ENCODE measurements around the gene JRKL.
A peak's percentile ranks its signal among the peaks of the same experiment; 100 is the strongest.

Gene JRKL

DNA sequence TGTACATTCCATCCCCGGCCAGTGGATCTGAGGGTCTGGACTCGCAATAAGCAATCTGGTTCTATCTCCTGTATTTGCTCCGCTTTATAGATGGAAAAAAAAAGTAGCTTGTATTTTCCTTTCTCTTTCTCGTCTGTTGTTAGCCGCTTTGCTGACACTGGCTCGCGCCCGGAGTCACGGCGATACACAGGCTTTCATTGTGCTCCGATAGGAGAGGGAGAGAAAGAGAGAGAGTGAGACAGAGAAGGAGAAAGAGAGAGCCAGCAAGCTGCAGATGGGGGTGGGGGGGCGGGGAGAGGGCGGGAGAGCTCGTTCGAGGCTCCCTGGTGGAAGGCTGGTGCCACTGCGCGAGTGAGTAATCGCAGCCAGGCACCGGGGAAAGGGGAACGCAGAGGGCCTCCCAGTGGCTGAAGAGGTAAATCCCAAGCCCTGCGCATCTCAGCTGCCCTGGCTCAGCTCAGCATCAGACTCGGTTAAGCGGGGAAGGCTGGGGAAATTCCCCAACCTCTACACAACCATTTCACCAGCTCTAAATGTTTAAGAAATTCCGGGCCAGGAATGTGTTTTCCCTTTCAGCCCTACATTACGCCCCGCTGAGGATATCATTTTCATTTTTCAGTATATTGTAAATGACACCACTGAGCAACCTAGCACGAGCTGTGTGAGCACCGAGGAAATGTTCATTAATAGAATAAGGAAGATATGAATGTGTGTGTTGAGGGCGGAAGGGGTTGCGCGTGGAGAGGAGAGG, 46.7 kb upstream of the JRKL start, which contains the start of gene MAML2 (continued):
- TF ChIP-seq ZFP37 (tag by site-specific recombination; IDR thresholded peaks at IDR 0.05) (no peak), ZFP41 (tag by site-specific recombination; IDR thresholded peaks at IDR 0.05; ENCODE audit: borderline replicate concordance) (no peak), ZNF561 (tag by site-specific recombination; IDR thresholded peaks at IDR 0.05; ENCODE audit: borderline replicate concordance) (no peak), MEIS1 (CRISPR knock-in tag; IDR thresholded peaks at IDR 0.05; ENCODE audit: borderline replicate concordance) (no peak), ZNF2 (tag by site-specific recombination; IDR thresholded peaks at IDR 0.05) (no peak), ZNF600 (tag by site-specific recombination; IDR thresholded peaks at IDR 0.05) (peak; percentile 75), KLF10 (tag by site-specific recombination; IDR thresholded peaks at IDR 0.05) (no peak), ZNF76 (tag by site-specific recombination; IDR thresholded peaks at IDR 0.05; ENCODE audit: borderline replicate concordance, low read depth) (no peak), FEZF1 (tag by site-specific recombination; IDR thresholded peaks at IDR 0.05) (no peak), ZNF596 (tag by site-specific recombination; IDR thresholded peaks at IDR 0.05) (peak; percentile 77; the same call in 1 of the 2 replicates), ZNF791 (tag by site-specific recombination; IDR thresholded peaks at IDR 0.05) (no peak), ZNF521 (tag by site-specific recombination; IDR thresholded peaks at IDR 0.05) (no peak), OSR2 (tag by site-specific recombination; IDR thresholded peaks at IDR 0.05) (no peak), ZFP3 (tag by site-specific recombination; IDR thresholded peaks at IDR 0.05; ENCODE audit: low read depth) (no peak), ZNF660 (tag by site-specific recombination; IDR thresholded peaks at IDR 0.05) (peak; percentile 16; the same call in 1 of the 2 replicates), ZNF777 (tag by site-specific recombination; IDR thresholded peaks at IDR 0.05; ENCODE audit: borderline replicate concordance) (no peak), ZNF433 (tag by site-specific recombination; IDR thresholded peaks at IDR 0.05; ENCODE audit: low read depth) (no peak), ZNF677 (tag by site-specific recombination; IDR thresholded peaks at IDR 0.05) (no peak)
- TF ChIP-seq, protein P1, sequence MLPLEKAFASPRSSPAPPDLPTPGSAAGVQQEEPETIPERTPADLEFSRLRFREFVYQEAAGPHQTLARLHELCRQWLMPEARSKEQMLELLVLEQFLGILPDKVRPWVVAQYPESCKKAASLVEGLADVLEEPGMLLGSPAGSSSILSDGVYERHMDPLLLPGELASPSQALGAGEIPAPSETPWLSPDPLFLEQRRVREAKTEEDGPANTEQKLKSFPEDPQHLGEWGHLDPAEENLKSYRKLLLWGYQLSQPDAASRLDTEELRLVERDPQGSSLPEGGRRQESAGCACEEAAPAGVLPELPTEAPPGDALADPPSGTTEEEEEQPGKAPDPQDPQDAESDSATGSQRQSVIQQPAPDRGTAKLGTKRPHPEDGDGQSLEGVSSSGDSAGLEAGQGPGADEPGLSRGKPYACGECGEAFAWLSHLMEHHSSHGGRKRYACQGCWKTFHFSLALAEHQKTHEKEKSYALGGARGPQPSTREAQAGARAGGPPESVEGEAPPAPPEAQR (tag by site-specific recombination; IDR thresholded peaks at IDR 0.05): no peak
- TF ChIP-seq, protein P2, sequence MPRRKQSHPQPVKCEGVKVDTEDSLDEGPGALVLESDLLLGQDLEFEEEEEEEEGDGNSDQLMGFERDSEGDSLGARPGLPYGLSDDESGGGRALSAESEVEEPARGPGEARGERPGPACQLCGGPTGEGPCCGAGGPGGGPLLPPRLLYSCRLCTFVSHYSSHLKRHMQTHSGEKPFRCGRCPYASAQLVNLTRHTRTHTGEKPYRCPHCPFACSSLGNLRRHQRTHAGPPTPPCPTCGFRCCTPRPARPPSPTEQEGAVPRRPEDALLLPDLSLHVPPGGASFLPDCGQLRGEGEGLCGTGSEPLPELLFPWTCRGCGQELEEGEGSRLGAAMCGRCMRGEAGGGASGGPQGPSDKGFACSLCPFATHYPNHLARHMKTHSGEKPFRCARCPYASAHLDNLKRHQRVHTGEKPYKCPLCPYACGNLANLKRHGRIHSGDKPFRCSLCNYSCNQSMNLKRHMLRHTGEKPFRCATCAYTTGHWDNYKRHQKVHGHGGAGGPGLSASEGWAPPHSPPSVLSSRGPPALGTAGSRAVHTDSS (tag by site-specific recombination; IDR thresholded peaks at IDR 0.05): no peak
- TF ChIP-seq, protein P3, sequence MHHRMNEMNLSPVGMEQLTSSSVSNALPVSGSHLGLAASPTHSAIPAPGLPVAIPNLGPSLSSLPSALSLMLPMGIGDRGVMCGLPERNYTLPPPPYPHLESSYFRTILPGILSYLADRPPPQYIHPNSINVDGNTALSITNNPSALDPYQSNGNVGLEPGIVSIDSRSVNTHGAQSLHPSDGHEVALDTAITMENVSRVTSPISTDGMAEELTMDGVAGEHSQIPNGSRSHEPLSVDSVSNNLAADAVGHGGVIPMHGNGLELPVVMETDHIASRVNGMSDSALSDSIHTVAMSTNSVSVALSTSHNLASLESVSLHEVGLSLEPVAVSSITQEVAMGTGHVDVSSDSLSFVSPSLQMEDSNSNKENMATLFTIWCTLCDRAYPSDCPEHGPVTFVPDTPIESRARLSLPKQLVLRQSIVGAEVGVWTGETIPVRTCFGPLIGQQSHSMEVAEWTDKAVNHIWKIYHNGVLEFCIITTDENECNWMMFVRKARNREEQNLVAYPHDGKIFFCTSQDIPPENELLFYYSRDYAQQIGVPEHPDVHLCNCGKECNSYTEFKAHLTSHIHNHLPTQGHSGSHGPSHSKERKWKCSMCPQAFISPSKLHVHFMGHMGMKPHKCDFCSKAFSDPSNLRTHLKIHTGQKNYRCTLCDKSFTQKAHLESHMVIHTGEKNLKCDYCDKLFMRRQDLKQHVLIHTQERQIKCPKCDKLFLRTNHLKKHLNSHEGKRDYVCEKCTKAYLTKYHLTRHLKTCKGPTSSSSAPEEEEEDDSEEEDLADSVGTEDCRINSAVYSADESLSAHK (tag by site-specific recombination; IDR thresholded peaks at IDR 0.05): no peak
- TF ChIP-seq, protein P4, sequence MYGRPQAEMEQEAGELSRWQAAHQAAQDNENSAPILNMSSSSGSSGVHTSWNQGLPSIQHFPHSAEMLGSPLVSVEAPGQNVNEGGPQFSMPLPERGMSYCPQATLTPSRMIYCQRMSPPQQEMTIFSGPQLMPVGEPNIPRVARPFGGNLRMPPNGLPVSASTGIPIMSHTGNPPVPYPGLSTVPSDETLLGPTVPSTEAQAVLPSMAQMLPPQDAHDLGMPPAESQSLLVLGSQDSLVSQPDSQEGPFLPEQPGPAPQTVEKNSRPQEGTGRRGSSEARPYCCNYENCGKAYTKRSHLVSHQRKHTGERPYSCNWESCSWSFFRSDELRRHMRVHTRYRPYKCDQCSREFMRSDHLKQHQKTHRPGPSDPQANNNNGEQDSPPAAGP (tag by site-specific recombination; IDR thresholded peaks at IDR 0.05): no peak
- TF ChIP-seq, protein P5, sequence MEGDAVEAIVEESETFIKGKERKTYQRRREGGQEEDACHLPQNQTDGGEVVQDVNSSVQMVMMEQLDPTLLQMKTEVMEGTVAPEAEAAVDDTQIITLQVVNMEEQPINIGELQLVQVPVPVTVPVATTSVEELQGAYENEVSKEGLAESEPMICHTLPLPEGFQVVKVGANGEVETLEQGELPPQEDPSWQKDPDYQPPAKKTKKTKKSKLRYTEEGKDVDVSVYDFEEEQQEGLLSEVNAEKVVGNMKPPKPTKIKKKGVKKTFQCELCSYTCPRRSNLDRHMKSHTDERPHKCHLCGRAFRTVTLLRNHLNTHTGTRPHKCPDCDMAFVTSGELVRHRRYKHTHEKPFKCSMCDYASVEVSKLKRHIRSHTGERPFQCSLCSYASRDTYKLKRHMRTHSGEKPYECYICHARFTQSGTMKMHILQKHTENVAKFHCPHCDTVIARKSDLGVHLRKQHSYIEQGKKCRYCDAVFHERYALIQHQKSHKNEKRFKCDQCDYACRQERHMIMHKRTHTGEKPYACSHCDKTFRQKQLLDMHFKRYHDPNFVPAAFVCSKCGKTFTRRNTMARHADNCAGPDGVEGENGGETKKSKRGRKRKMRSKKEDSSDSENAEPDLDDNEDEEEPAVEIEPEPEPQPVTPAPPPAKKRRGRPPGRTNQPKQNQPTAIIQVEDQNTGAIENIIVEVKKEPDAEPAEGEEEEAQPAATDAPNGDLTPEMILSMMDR (tag by site-specific recombination; IDR thresholded peaks at IDR 0.05): peak; percentile 67
- TF ChIP-seq, protein P6, sequence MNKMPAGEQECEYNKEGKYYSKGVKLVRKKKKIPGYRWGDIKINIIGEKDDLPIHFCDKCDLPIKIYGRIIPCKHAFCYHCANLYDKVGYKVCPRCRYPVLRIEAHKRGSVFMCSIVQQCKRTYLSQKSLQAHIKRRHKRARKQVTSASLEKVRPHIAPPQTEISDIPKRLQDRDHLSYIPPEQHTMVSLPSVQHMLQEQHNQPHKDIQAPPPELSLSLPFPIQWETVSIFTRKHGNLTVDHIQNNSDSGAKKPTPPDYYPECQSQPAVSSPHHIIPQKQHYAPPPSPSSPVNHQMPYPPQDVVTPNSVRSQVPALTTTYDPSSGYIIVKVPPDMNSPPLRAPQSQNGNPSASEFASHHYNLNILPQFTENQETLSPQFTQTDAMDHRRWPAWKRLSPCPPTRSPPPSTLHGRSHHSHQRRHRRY (tag by site-specific recombination; IDR thresholded peaks at IDR 0.05): no peak
- TF ChIP-seq, protein P7, sequence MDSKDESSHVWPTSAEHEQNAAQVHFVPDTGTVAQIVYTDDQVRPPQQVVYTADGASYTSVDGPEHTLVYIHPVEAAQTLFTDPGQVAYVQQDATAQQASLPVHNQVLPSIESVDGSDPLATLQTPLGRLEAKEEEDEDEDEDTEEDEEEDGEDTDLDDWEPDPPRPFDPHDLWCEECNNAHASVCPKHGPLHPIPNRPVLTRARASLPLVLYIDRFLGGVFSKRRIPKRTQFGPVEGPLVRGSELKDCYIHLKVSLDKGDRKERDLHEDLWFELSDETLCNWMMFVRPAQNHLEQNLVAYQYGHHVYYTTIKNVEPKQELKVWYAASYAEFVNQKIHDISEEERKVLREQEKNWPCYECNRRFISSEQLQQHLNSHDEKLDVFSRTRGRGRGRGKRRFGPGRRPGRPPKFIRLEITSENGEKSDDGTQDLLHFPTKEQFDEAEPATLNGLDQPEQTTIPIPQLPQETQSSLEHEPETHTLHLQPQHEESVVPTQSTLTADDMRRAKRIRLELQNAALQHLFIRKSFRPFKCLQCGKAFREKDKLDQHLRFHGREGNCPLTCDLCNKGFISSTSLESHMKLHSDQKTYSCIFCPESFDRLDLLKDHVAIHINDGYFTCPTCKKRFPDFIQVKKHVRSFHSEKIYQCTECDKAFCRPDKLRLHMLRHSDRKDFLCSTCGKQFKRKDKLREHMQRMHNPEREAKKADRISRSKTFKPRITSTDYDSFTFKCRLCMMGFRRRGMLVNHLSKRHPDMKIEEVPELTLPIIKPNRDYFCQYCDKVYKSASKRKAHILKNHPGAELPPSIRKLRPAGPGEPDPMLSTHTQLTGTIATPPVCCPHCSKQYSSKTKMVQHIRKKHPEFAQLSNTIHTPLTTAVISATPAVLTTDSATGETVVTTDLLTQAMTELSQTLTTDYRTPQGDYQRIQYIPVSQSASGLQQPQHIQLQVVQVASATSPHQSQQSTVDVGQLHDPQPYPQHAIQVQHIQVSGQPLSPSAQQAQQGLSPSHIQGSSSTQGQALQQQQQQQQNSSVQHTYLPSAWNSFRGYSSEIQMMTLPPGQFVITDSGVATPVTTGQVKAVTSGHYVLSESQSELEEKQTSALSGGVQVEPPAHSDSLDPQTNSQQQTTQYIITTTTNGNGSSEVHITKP (tag by site-specific recombination; IDR thresholded peaks at IDR 0.05): no peak

All from HEK293 (cell line).